Activated CD8-positive, alpha-beta memory T cell treated with anti-CD3 and anti-CD28 coated beads, Interleukin-2, amount 50 U/mL, for 48 hours (primary cell): ENCODE data around the gene LMX1B.

Experiments
- DNase-seq: peaks from one replicate; pipeline ENCODE4 v3.0.0-alpha.2; 2020

LMX1B gene

GRCh38 chr9:126682928-126683697 lies 69.4 kb downstream of the LMX1B start:
- DNase-seq = no peak

GRCh38 chr9:126683698-126684044 lies 69.9 kb downstream of the LMX1B start:
- DNase-seq = no peak

- DNase-seq = no peak
Observed at GRCh38 chr9:126684345-126684744, 70.6 kb downstream of the LMX1B start.

- DNase-seq = no peak
Observed at GRCh38 chr9:126684965-126685465, 71.3 kb downstream of the LMX1B start.

GRCh38 chr9:126687930-126688461 lies 74.3 kb downstream of the LMX1B start:
- no peak for DNase-seq

GRCh38 chr9:126688617-126689016 lies 74.9 kb downstream of the LMX1B start:
- DNase-seq = no peak

GRCh38 chr9:126689027-126689825 lies 75.5 kb downstream of the LMX1B start:
- DNase-seq = no peak

GRCh38 chr9:126690431-126691051 lies 76.8 kb downstream of the LMX1B start:
- DNase-seq = peak; percentile 87

GRCh38 chr9:126692041-126692758 lies 78.5 kb downstream of the LMX1B start:
- DNase-seq = no peak

- DNase-seq = no peak
Observed at GRCh38 chr9:126692759-126693427, 79.2 kb downstream of the LMX1B start.

- DNase-seq = no peak
Observed at GRCh38 chr9:126693428-126693944, 79.8 kb downstream of the LMX1B start.

GRCh38 chr9:126694206-126695081 lies 80.7 kb downstream of the LMX1B start:
- DNase-seq = no peak

- no peak for DNase-seq
Observed at GRCh38 chr9:126695186-126695585, 81.5 kb downstream of the LMX1B start.

GRCh38 chr9:126695701-126696400 lies 82.1 kb downstream of the LMX1B start:
- DNase-seq = no peak

GRCh38 chr9:126696401-126697145 lies 82.8 kb downstream of the LMX1B start:
- no peak for DNase-seq

GRCh38 chr9:126697330-126697729 lies 83.6 kb downstream of the LMX1B start:
- DNase-seq = no peak

- no peak for DNase-seq
Observed at GRCh38 chr9:126698251-126698650, 84.5 kb downstream of the LMX1B start.

GRCh38 chr9:126698756-126699155 lies 85.0 kb downstream of the LMX1B start:
- DNase-seq = no peak

GRCh38 chr9:126699401-126699881 lies 85.7 kb downstream of the LMX1B start:
- no peak for DNase-seq
